H1 (cell line): ENCODE measurements around the gene KCTD10. TPM values are rescaled to one million over a fixed set of nuclear protein-coding genes. Genes with fewer than 3 reads are reported as not detected.

Experiments used
- CTCF ChIA-PET: fragments of 300-600 bp; sonication (Branson Sonifier 250); formaldehyde crosslinking; loops from one replicate; lab custom pipeline; 2021; ENCODE audit not compliant: partially characterized antibody; lab: Charles Lee
- POLR2A ChIA-PET: fragments of 300-600 bp; sonication (Branson Sonifier 250); formaldehyde crosslinking; loops from one replicate; lab custom pipeline; 2021; ENCODE audit warnings: inconsistent platforms; ENCODE audit not compliant: partially characterized antibody; lab: Charles Lee
- DNase-seq, 2 experiments: peaks; one replicate each; pipeline versions ENCODE4 v3.0.0 to v3.0.0-alpha.2; 2010 to 2022; ENCODE audit warnings: low spot score in 2 of 2, low read depth in 1 of 2, mixed read lengths in 1 of 2
- FAIRE-seq: peaks from 2 replicates; lab custom pipeline; 2011; peaks lifted over from hg19 to GRCh38; lab: Jason Lieb, UNC
- H2AFZ ChIP-seq: 2 replicates; pipeline ENCODE4 v1.8.1; 2012; ENCODE audit warnings: low read length, inconsistent platforms
- H2AK5ac ChIP-seq: 2 replicates; pipeline ENCODE4 v1.6.1; 2013; ENCODE audit warnings: low read depth, low read length
- H2BK120ac ChIP-seq: replicated peaks from 2 replicates; pipeline ENCODE3; 2013; ENCODE audit warnings: low read depth, low read length, inconsistent platforms
- H2BK12ac ChIP-seq: 2 replicates; pipeline ENCODE4 v1.6.1; 2013; ENCODE audit warnings: low read depth, low read length
- H2BK15ac ChIP-seq: 2 replicates; pipeline ENCODE4 v1.6.1; 2013; ENCODE audit warnings: low read length
- H2BK20ac ChIP-seq: 2 replicates; pipeline ENCODE4 v1.6.1; 2013; ENCODE audit warnings: low read length
- H2BK5ac ChIP-seq: 2 replicates; pipeline ENCODE4 v1.6.1; 2013; ENCODE audit warnings: low read depth, low read length
- H3K14ac ChIP-seq: 2 replicates; pipeline ENCODE4 v1.6.1; 2013; ENCODE audit warnings: inconsistent platforms; ENCODE audit not compliant: insufficient read length
- H3K18ac ChIP-seq: 2 replicates; pipeline ENCODE4 v1.6.1; 2013; ENCODE audit warnings: low read length; ENCODE audit errors: extremely low read depth
- H3K23ac ChIP-seq: 2 replicates; pipeline ENCODE4 v1.6.1; 2013; ENCODE audit warnings: inconsistent platforms; ENCODE audit not compliant: insufficient read length
- H3K23me2 ChIP-seq: 2 replicates; pipeline ENCODE4 v1.6.1; 2013; ENCODE audit warnings: low read depth, low read length
- H3K27ac ChIP-seq: 2 replicates; pipeline ENCODE4 v1.6.1; 2011; ENCODE audit warnings: low read depth, low read length, inconsistent platforms
- H3K27me3 ChIP-seq, 4 experiments: replicated peaks in 1 of 4; 1 replicate in 1 of 4; 2 replicates in 3 of 4; pipeline versions ENCODE4 v1.6.1 to v1.8.1; 2011 to 2013; ENCODE audit warnings: low read length in 3 of 4, mild to moderate bottlenecking in 3 of 4, inconsistent platforms in 2 of 4, mixed read lengths in 2 of 4, moderate library complexity in 1 of 4; ENCODE audit not compliant: control insufficient read depth in 3 of 4, insufficient read depth in 3 of 4; ENCODE audit errors: extremely low read depth in 1 of 4
- H3K36me3 ChIP-seq, 4 experiments: 2 replicates each; pipeline versions ENCODE4 v1.6.1 to v1.8.1; 2011 to 2013; ENCODE audit warnings: mild to moderate bottlenecking in 4 of 4, low read length in 3 of 4, moderate library complexity in 2 of 4, control low read depth in 1 of 4, inconsistent platforms in 1 of 4; ENCODE audit not compliant: insufficient read depth in 4 of 4, control insufficient read depth in 2 of 4
- H3K4ac ChIP-seq: replicated peaks from 2 replicates; pipeline ENCODE3; 2013; ENCODE audit warnings: low read length, low read depth, mixed read lengths, inconsistent platforms; ENCODE audit not compliant: insufficient read length
- H3K4me1 ChIP-seq, 4 experiments: replicated peaks in 1 of 4; 1 replicate in 1 of 4; 2 replicates in 3 of 4; pipeline versions ENCODE4 v1.6.1 to v1.8.1; 2011 to 2013; ENCODE audit warnings: low read length in 3 of 4, inconsistent platforms in 2 of 4, mixed read lengths in 1 of 4; ENCODE audit not compliant: insufficient read depth in 4 of 4, control insufficient read depth in 3 of 4
- H3K4me2 ChIP-seq, 2 experiments: 2 replicates each; pipeline versions ENCODE4 v1.6.1 to v1.8.1; 2011 to 2013; ENCODE audit warnings: low read depth in 2 of 2, low read length in 2 of 2, control low read depth in 1 of 2, inconsistent platforms in 1 of 2, mild to moderate bottlenecking in 1 of 2; ENCODE audit not compliant: insufficient read depth in 1 of 2
- H3K4me3 ChIP-seq, 4 experiments: fragments of 200-600, 300-600 bp in 1 of 4; sonication (generic), shearing (Covaris generic), sonication (Bioruptor Twin) in 1 of 4; 2 replicates each; pipeline versions ENCODE4 v1.5.1 to v1.8.1; 2011 to 2016; ENCODE audit warnings: low read length in 4 of 4, low read depth in 3 of 4, control low read depth in 2 of 4, inconsistent platforms in 2 of 4, mild to moderate bottlenecking in 2 of 4, mixed read lengths in 1 of 4, moderate library complexity in 1 of 4; ENCODE audit not compliant: insufficient read depth in 2 of 4; ENCODE audit errors: extremely low read depth in 1 of 4
- H3K56ac ChIP-seq: replicated peaks from 2 replicates; pipeline ENCODE3; 2013; ENCODE audit warnings: low read depth, mild to moderate bottlenecking, mixed read lengths, low read length, inconsistent platforms; ENCODE audit not compliant: insufficient read length
- H3K79me1 ChIP-seq: 2 replicates; pipeline ENCODE4 v1.6.1; 2013; ENCODE audit warnings: low read depth, low read length, control low read depth
- H3K79me2 ChIP-seq, 2 experiments: 2 replicates each; pipeline versions ENCODE4 v1.6.1 to v1.8.1; 2012 to 2013; ENCODE audit warnings: low read length in 2 of 2, mild to moderate bottlenecking in 2 of 2, inconsistent platforms in 1 of 2; ENCODE audit not compliant: insufficient read depth in 2 of 2, control insufficient read depth in 1 of 2
- H3K9ac ChIP-seq, 4 experiments: replicated peaks in 1 of 4; 1 replicate in 1 of 4; 2 replicates in 3 of 4; pipeline versions ENCODE4 v1.6.1 to v1.8.1; 2011 to 2013; ENCODE audit warnings: low read depth in 3 of 4, low read length in 3 of 4, control low read depth in 2 of 4, mild to moderate bottlenecking in 2 of 4, moderate library complexity in 2 of 4, inconsistent platforms in 1 of 4; ENCODE audit errors: extremely low read depth in 1 of 4
- H3K9me3 ChIP-seq, 2 experiments: 2 replicates each; pipeline versions ENCODE4 v1.6.1 to v1.8.1; 2012 to 2013; ENCODE audit warnings: mild to moderate bottlenecking in 2 of 2, moderate library complexity in 2 of 2, control low read depth in 1 of 2, inconsistent platforms in 1 of 2, low read depth in 1 of 2, low read length in 1 of 2, mixed read lengths in 1 of 2; ENCODE audit not compliant: insufficient read depth in 2 of 2
- H4K20me1 ChIP-seq, 2 experiments: replicated peaks in 1 of 2; 2 replicates each; pipeline versions ENCODE3 to v1.8.1; 2011 to 2013; ENCODE audit warnings: inconsistent platforms in 2 of 2, low read length in 2 of 2, mild to moderate bottlenecking in 1 of 2; ENCODE audit not compliant: insufficient read depth in 2 of 2, control insufficient read depth in 1 of 2
- H4K5ac ChIP-seq: 2 replicates; pipeline ENCODE4 v1.6.1; 2013; ENCODE audit warnings: low read length, low read depth, mixed read lengths, inconsistent platforms; ENCODE audit not compliant: insufficient read length
- H4K8ac ChIP-seq: 2 replicates; pipeline ENCODE4 v1.8.0; 2013; ENCODE audit warnings: mild to moderate bottlenecking, moderate library complexity, low read length, inconsistent platforms; ENCODE audit not compliant: insufficient read depth; ENCODE audit errors: extremely low read depth
- H4K91ac ChIP-seq: replicated peaks from 2 replicates; pipeline ENCODE3; 2013; ENCODE audit warnings: low read length, mixed read lengths, inconsistent platforms; ENCODE audit not compliant: insufficient read length
- ATF3 ChIP-seq: IDR thresholded peaks from 2 replicates; pipeline ENCODE4 v1.6.1; 2011; ENCODE audit warnings: low read depth, mild to moderate bottlenecking, low read length; ENCODE audit not compliant: insufficient read depth
- SRF ChIP-seq: IDR thresholded peaks from 2 replicates; pipeline ENCODE4 v1.6.1; 2011; ENCODE audit warnings: mild to moderate bottlenecking, low read depth, low read length, moderate library complexity
- SUZ12 ChIP-seq: fragments of 200-600 bp; sonication (generic); IDR thresholded peaks from 2 replicates; pipeline ENCODE4 v1.6.1; 2012; ENCODE audit warnings: mild to moderate bottlenecking, inconsistent platforms, low read length, moderate library complexity, mixed read lengths
- YY1 ChIP-seq: IDR thresholded peaks from 2 replicates; pipeline ENCODE4 v1.6.1; 2011; ENCODE audit warnings: low read depth, mild to moderate bottlenecking, low read length
- WGBS, 2 experiments: shearing (Covaris generic) in 1 of 2; methylation state at CpG; one replicate each; pipeline versions ENCODE4 v1.1.6 to v1.1.7; 2013 to 2015; ENCODE audit warnings: low lambda C conversion rate in 2 of 2, mixed read lengths in 2 of 2, inconsistent platforms in 1 of 2, low coverage in 1 of 2, missing lambda C conversion rate in 1 of 2; ENCODE audit not compliant: insufficient replicate concordance in 2 of 2, insufficient coverage in 1 of 2, insufficient read length in 1 of 2; ENCODE audit errors: extremely low coverage in 1 of 2, missing lambda C conversion rate in 1 of 2; 5-methylcytosine and 5-hydroxymethylcytosine counted together
- polyA plus RNA-seq, 7 experiments: library from polyadenylated mRNA; depleted of rRNA in 3 of 7; stranded (reverse) in 5 of 7; unstranded in 2 of 7; fragments of >200 nt in 5 of 7; fragments of 200-250 nt in 2 of 7; gene quantifications; 1 replicate in 5 of 7; 2 replicates in 1 of 7; 4 replicates in 1 of 7; pipeline versions ENCODE4 v1.2.1 to v1.2.3, GENCODE V29; 2011 to 2013; ENCODE audit warnings: missing spikeins in 2 of 7, mixed read lengths in 2 of 7
- total RNA-seq: library from RNA; stranded (reverse); fragmentation: NEBNext Ultra II Directional; extraction: Animal tissue kit (Norgen Biotek cat#: 25700); gene quantifications from 2 replicates; pipeline ENCODE4 v1.2.1, GENCODE V29; 2021
- TF ChIP-seq, protein P1 (sequence below): IDR thresholded peaks from 2 replicates; pipeline ENCODE4 v1.6.1; 2012; ENCODE audit warnings: inconsistent platforms
- TF ChIP-seq, protein P2 (sequence below), 3 experiments: IDR thresholded peaks; 1 replicate in 2 of 3; 2 replicates in 1 of 3; pipeline versions ENCODE4 v1.5.1 to v1.6.1; 2011; ENCODE audit warnings: low read length in 3 of 3, mild to moderate bottlenecking in 3 of 3, inconsistent platforms in 2 of 3, low read depth in 1 of 3, moderate library complexity in 1 of 3; ENCODE audit not compliant: insufficient read depth in 1 of 3; ENCODE audit errors: control extremely low read depth in 1 of 3

KCTD10 gene
- total and polyA plus RNA-seq, 2 of the 8 experiments (the other 6 are each of a cell fraction or from before 2014, with no cell fraction given), result 45.3 to 52.4 TPM

DNA sequence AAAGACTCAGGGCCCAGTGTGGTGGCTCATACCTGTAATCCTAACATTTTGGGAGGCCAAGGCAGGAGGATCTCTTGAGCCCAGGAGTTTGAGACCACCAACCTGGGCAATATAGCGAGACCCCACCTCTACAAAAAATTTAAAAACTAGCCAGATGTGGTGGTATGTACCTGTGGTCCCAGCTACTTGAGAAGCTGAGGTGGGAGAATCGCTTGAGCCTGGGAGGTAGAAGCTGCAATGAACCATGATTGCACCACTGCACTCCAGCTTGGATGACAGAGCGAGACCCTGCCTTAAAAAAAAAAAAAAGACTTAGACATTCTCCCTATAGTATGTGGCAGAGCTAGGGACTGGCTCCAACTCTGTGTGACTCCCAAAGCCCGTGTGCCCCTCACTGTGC is 3.3 kb upstream of the KCTD10 start:
- H3K79me2 ChIP-seq, result peaks cover 16 to 32% of the 10 kb centered on the region in 2 experiments
- CTCF ChIA-PET, result interaction anchor here (0.7 to 1.0 kb wide), 2 partner anchors 30 to 106 kb away, joined by 3 to 4 read pairs; no protein-coding TSS in a partner anchor
- H3K36me3 ChIP-seq, result peaks cover 0 to 15% (median 9%) of the 10 kb centered on the region in 4 experiments; a peak in 5 of 8 replicates
- no peak overlapping the region for H3K56ac ChIP-seq
- H2BK12ac ChIP-seq, result no peak overlapping the region
- POLR2A ChIA-PET, result interaction anchor here (0.6 kb wide), 1 partner anchor 9 kb away, joined by 3 read pairs; no protein-coding TSS in a partner anchor
- no peak overlapping the region for H2BK120ac ChIP-seq
- H3K27me3 ChIP-seq, result no peaks in the 10 kb centered on the region
- no peak overlapping the region for H3K27ac ChIP-seq
- H3K9ac ChIP-seq, result no peak overlapping the region
- 95% methylated on average over 4 of the region's 4 CpGs; no CpG with 5 or more reads in 1 of the 2 experiments for WGBS, 2 experiments
- TF ChIP-seq, protein P1, sequence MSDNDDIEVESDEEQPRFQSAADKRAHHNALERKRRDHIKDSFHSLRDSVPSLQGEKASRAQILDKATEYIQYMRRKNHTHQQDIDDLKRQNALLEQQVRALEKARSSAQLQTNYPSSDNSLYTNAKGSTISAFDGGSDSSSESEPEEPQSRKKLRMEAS, result no peak
- TF ChIP-seq, protein P2, sequence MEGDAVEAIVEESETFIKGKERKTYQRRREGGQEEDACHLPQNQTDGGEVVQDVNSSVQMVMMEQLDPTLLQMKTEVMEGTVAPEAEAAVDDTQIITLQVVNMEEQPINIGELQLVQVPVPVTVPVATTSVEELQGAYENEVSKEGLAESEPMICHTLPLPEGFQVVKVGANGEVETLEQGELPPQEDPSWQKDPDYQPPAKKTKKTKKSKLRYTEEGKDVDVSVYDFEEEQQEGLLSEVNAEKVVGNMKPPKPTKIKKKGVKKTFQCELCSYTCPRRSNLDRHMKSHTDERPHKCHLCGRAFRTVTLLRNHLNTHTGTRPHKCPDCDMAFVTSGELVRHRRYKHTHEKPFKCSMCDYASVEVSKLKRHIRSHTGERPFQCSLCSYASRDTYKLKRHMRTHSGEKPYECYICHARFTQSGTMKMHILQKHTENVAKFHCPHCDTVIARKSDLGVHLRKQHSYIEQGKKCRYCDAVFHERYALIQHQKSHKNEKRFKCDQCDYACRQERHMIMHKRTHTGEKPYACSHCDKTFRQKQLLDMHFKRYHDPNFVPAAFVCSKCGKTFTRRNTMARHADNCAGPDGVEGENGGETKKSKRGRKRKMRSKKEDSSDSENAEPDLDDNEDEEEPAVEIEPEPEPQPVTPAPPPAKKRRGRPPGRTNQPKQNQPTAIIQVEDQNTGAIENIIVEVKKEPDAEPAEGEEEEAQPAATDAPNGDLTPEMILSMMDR (IDR thresholded peaks at IDR 0.05; ENCODE audit: control extremely low read depth in 1 of 3, insufficient read depth in 1 of 3, low read depth in 1 of 3, low read length in 3 of 3), result no peak
- TF ChIP-seq ATF3 (no peak), SUZ12 (no peak), SRF (no peak), YY1 (no peak)
- TF ChIP-seq, all 59 proteins: peak for 0
- Histone ChIP-seq H4K20me1 (peaks cover 5 to 10% of the 10 kb centered on the region in 2 experiments), H3K4me1 (peaks cover 0 to 10% (median 3%) of the 10 kb centered on the region in 4 experiments; a peak in 4 of 7 replicates), H2AK5ac (no peak overlapping the region), H2BK15ac (no peak overlapping the region), H3K14ac (no peak overlapping the region), H4K91ac (no peak overlapping the region), H2BK5ac (no peak overlapping the region), H3K9me3 (no peaks in the 10 kb centered on the region), H3K23ac (no peak overlapping the region), H4K8ac (no peak overlapping the region), H4K5ac (no peak overlapping the region), H3K79me1 (peaks cover 2% of the 10 kb centered on the region), H3K18ac (no peak overlapping the region), H2AFZ (no peak overlapping the region), H3K4ac (no peak overlapping the region), H3K4me2 (no peak overlapping the region), H2BK20ac (no peak overlapping the region), H3K23me2 (peaks cover 11% of the 10 kb centered on the region), H3K4me3 (no peak overlapping the region)
- DNase-seq (no peak), FAIRE-seq (no peak)
